Measurements from ENCODE around the gene WDPCP. TPM values are rescaled to one million over a fixed set of nuclear protein-coding genes. Genes with fewer than 3 reads are reported as not detected.

WDPCP gene
- total RNA-seq, 4 donors from 2014 or later, result 7.1 to 19.9 (median 9.6) TPM

GRCh38 chr2:63591566-63592175 lies 3.4 kb upstream of the WDPCP start:
- H3K4me1 ChIP-seq, result peaks cover 12 to 79% (median 18%) of the 10 kb centered on the region in 3 donors
- H3K9me3 ChIP-seq, result no peaks in the 10 kb centered on the region
- H3K27me3 ChIP-seq, result no peaks in the 10 kb centered on the region
- no peak for TF ChIP-seq CTCF (IDR thresholded peaks at IDR 0.05)
- TF ChIP-seq EP300 (IDR thresholded peaks at IDR 0.05), result no peak
- no peak for TF ChIP-seq POLR2AphosphoS5 (IDR thresholded peaks at IDR 0.05)
- no peak for TF ChIP-seq POLR2A (IDR thresholded peaks at IDR 0.05)
- peak overlapping the region; percentile 51 to 90 (median 82) for H3K27ac ChIP-seq
- ATAC-seq, result no peak
- 21 to 60% methylated on average over 3 of the region's 3 CpGs for WGBS, 2 donors (ENCODE audit: low coverage in 1 of 2)
- no peak overlapping the region for H3K4me3 ChIP-seq
- H3K36me3 ChIP-seq, result peaks cover 0 to 34% of the 10 kb centered on the region in 2 donors

- TF ChIP-seq CTCF (IDR thresholded peaks at IDR 0.05) (no peak), POLR2A (IDR thresholded peaks at IDR 0.05) (no peak), EP300 (IDR thresholded peaks at IDR 0.05) (no peak), POLR2AphosphoS5 (IDR thresholded peaks at IDR 0.05) (no peak)
- no peak for ATAC-seq
- whole genome bisulfite sequencing, 2 donors (ENCODE audit: low coverage in 1 of 2), result 9 to 14% methylated on average over 2 to 3 of the region's 3 CpGs
- Histone ChIP-seq H3K27ac (peak overlapping the region; percentile 75 to 93 (median 90)), H3K36me3 (peaks cover 0 to 25% of the 10 kb centered on the region in 2 donors), H3K27me3 (no peaks in the 10 kb centered on the region), H3K4me1 (peaks cover 12 to 74% (median 18%) of the 10 kb centered on the region in 3 donors), H3K4me3 (no peak overlapping the region), H3K9me3 (no peaks in the 10 kb centered on the region)
Observed at GRCh38 chr2:63590626-63591408, 2.5 kb upstream of the WDPCP start.

GRCh38 chr2:63589148-63589958 lies 1.1 kb upstream of the WDPCP start:
- H3K9me3 ChIP-seq, result no peaks in the 10 kb centered on the region
- WGBS, 2 donors (ENCODE audit: low coverage in 1 of 2), result 1 to 7% methylated on average over 14 to 15 of the region's 26 CpGs
- no peak for TF ChIP-seq POLR2AphosphoS5 (IDR thresholded peaks at IDR 0.05)
- TF ChIP-seq CTCF (IDR thresholded peaks at IDR 0.05), result no peak
- TF ChIP-seq EP300 (IDR thresholded peaks at IDR 0.05), result no peak
- TF ChIP-seq POLR2A (IDR thresholded peaks at IDR 0.05), result no peak
- H3K27me3 ChIP-seq, result no peaks in the 10 kb centered on the region
- H3K4me3 ChIP-seq, result peak overlapping the region; percentile 68 to 80
- peak; percentile 21 for ATAC-seq
- H3K27ac ChIP-seq, result peak overlapping the region; percentile 75 to 93 (median 90)
- peaks cover 0 to 10% of the 10 kb centered on the region in 2 donors for H3K36me3 ChIP-seq
- H3K4me1 ChIP-seq, result peaks cover 12 to 62% (median 18%) of the 10 kb centered on the region in 3 donors

GRCh38 chr2:63587814-63588384 lies 378 bp downstream of the WDPCP start:
- TF ChIP-seq POLR2A (IDR thresholded peaks at IDR 0.05) (no peak), POLR2AphosphoS5 (IDR thresholded peaks at IDR 0.05) (no peak), EP300 (IDR thresholded peaks at IDR 0.05) (no peak), CTCF (IDR thresholded peaks at IDR 0.05) (no peak)
- peaks cover 12 to 47% (median 15%) of the 10 kb centered on the region in 3 donors for H3K4me1 ChIP-seq
- ATAC-seq, result no peak

More at GRCh38 chr2:63587814-63588384, 378 bp downstream of the WDPCP start:
- H3K27ac ChIP-seq, result peak overlapping the region; percentile 44 to 93 (median 90)
- peaks cover 0 to under 1% of the 10 kb centered on the region in 2 donors for H3K36me3 ChIP-seq
- no peaks in the 10 kb centered on the region for H3K27me3 ChIP-seq
- H3K4me3 ChIP-seq, result peak overlapping the region; percentile 68 to 80
- no peaks in the 10 kb centered on the region for H3K9me3 ChIP-seq
- no CpG with 5 or more reads among the region's 33 CpGs for WGBS, 2 donors (ENCODE audit: low coverage in 1 of 2)

Data from gastroesophageal sphincter (tissue), 4 donors.